ENCODE results near the gene LEMD2. TPM values are rescaled to one million over a fixed set of nuclear protein-coding genes. Genes with fewer than 3 reads are reported as not detected.

LEMD2 gene
- total RNA-seq, 1 donor from 2014 or later, result 31.8 TPM

DNA sequence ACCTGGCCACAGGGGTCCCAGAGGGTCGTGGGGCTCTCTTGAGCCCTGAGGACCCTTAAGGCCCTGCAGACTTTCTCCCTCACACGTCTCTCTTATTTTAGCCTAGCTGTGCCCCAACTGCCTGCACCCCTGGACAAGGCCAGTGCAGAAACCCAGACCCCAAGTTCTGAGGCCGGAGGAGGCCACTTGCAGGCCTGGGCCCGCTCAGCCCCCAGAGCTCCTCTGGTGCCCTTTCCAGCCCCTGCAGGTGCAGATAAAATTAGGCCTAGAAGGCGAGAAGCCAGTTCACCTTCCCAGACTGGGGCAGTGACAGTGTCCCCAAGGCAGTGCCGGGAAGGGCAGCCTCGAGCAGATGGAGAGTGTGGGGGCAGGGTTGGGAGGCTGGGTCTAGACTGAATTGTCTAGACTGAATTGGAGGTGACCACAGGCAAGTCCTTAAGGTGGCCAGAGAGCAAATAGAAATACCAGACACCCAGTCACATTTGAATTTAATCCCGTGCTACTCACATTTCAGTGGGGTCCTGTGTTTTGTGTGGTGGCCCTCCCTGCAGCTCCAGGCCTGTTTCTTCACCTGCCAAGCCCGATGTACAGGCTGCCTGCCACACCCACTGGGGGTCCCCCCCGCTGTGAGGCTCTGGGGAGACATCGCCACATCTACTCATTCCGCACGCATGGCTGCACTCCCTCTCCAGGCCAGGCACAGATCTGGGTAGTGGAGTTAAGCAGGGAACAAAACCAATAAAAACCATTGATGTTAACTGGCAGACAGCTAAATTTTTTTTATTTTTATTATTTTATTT, 33.7 kb downstream of the LEMD2 start:
- DNase-seq, result no peak

DNA sequence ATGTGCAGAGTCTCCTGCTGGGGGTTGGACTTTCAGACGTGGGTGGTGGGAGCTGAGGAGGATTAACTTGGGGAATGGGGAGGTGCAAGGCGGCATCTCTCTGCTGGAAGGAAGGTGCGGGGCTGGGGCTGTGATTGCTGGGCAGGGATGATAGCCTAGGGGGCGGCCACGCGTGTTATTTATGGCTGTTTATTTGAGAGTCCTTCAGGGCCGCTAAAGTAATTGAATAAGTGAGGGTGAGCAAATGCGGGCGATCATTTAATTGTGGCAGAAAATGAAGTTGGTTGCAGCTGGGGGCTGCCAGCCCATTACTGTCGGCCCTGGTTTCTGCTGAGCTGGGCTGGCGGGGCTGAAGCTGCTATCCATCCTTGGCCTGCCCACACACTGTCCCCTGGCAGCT, 34.7 kb downstream of the LEMD2 start:
- DNase-seq, result no peak

DNA sequence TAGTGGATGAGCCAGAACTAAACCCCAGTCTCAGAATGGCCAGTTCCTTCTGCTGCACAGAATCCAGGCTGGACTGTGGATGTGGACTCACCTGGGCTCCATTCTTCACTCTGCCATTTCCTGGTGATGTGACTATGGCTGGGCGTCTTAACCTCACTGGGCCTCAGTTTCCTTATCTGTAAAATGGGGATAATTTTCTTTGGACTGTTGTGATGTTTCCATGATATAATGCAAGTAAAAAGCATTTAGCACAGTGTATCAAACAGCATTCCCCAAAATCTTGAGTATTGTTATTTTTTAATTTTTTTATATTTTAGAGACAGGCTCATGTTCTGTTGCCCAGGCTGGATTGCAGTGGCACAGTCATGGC, 36.3 kb downstream of the LEMD2 start:
- DNase-seq, result no peak

DNA sequence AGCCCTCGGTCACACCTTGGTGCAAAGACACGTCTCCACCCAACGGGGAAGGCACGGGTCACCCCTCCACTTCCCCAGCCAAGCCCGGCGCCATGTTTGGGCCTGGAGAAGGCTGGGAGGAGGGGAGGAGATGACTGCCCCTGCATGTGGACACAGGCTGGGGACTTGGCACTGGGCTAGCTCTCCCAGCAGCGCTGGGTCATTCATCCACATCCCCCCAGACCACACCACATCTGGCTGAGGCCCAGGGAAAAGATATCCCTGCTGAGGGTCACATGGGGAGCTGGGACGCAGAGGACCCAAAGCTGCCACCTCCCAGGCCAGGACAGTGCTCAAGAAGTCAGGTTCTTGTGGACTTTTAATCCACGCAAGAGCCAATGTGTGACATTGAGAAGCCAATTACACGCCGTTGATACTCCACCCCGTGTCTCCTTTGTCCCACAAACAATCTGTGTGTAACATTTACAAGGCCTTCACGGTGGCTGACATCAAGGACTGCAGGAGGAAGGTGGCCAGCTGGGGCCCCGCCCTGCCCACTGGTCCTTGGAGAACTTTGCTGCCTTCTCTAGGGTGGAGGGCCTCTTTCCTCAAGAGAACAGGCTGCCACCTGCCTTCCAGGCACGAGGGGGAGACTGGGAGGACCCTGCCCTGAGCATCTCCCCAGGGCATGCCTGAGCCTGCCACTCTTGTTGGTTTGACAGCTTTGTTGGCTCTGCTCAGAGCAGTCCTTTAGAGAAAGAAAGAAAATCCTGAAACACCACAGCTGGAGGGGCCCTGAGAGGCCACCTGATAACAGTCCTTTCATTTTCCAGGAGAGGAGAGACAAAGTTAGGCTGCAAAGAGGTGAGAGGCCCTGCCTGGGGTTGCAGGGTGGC, 36.9 kb downstream of the LEMD2 start:
- DNase-seq, result no peak

DNA sequence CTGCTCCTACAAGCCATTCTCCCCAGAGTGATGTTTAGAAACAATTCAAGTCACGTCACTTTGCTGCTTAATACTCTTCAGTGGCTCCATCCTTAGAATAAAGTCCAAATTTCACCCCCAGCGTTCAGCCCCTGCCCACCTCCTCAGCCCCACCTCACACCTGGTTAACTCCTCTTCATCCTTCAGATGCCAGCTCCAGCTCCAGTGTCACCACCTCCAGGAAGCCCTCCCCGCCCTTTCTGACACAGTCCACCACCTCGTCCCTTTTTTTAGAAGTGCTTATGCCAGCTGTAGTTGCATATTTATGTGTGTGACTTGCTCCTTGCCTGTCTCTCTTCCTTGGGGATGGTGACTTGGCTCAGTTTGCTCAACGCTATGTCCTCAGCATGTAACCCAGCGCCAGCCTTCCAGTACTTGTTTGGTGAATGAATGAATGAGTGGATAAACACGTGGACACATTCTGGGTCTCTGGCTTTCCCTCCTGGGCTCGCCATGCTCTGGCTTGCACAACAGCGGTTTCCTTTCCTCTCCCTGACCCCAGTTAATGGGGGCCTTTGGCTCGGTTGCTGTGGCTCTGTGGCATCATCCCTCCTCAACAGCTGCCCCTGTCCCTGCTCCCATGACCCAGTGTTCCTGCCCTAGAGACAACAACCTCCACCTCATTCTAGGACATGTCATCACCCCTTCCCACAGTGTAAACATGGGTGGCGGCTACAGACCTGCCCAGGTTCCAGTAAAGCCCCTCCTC, 38.5 kb downstream of the LEMD2 start:
- no peak for DNase-seq

DNA sequence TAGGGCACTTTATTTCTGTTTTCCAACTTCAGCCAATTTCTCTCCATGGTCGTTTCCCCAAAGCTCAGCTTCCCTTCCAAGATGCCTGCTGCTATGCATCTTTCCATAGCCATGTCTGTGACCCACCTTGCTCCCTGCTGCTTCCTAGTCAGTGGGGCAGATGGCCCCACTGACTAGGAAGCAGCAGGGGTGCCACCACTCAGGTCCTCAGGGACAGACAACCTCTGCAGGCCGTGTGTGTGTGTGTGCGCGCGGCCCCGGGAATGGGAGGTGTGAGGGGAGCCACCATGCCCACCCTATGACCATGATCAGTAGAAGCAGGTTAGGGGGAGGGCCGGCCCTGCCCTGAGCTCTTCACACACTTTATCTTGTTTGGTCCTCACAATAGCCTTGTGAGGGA, 39.5 kb downstream of the LEMD2 start:
- no peak for DNase-seq

DNA sequence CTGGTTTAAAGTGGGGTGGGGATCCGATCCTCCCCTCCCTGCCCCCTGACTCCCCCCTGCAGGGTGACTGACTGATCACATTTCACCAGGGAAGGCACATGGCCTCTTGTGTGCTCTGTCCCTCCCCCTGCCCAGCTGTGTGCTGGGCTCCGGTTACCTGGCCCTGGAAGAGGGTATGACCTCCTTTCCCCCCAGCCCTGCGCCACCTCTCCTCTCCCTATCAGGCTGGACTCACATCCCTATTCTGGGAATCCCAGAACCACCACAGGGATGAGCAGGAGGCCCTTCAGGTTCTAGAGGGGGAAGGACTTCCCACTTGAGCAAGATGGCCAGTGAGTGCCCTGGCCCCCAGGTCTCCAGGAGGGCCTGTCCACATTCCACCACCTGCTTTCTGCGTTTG, 40.1 kb downstream of the LEMD2 start:
- DNase-seq, result no peak

DNA sequence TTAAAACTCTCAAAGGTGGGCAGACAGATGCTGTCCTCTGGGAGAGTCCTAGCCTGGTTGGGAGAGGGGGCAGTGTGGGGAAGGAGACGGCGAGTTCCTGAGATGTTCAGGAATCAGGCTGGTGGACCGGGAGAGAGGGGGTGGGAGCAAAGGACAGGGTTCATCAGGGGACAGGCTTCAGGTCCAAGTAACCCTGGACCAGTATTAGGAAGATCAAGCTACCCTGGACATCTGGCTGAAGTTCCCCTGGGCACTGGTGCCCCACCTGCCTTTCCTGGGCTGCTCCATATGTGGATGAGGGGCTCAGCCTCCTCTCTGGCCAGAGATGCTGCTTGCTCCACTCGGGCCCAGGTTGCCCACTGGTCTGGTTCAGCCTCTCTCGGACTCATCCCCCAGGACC, 41.1 kb downstream of the LEMD2 start:
- no peak for DNase-seq

DNA sequence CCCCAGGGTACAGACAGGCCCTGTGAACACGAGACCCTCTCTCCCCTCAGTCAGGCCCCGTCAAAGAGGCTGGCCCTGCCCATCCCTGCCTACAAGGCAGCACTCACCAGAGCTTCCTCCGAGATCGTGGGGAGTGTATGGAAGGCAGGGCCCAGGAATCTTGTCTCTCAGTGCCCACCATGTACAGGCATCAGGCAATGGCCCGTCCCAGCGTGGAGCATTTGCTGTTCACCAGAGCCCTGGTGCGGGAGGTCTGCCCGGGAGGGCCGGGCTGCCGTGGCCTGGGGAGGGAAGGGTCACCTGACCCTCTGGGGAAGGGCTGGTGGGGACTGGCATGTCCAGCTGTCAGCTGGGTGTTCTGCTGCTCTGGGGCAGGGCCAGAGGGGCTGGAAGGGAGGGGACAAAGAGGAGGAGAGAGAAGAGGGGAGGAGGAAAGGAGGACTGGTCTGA, 42.3 kb downstream of the LEMD2 start, which contains the start of gene IP6K3:
IP6K3 (minus strand) TSS at position 255 of the 450 bp plus-strand sequence. CDS start 11,429 bp downstream, outside the sequence.
- DNase-seq, result peak; percentile 78

DNA sequence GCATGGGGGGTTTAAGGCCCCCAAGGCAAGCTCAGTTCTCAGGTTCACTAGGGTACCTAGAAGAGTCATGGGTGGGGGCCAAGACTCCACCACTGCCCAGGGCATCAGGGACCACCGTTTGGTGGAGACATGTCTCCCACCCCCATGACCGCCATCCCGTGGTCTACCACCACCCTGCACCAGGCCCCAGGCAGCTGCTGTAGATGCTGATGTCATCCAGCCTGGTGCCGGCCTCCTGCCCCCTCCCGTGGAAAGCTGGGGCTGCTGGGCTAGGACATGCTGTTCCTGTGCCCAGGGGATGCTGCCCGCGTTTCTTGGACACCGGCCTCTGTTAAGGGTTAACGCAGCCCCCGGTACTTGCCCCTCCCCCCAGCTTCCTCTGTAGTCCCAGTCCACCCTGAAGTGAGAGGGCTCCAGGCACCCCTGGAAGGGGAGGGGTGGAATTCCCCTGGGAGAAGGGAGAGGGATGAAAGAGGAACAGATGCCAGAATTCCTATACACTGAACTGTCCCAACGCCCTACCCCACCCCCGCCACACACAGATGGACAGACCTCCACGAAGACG, 42.8 kb downstream of the LEMD2 start:
- peak; percentile 60 for DNase-seq

DNA sequence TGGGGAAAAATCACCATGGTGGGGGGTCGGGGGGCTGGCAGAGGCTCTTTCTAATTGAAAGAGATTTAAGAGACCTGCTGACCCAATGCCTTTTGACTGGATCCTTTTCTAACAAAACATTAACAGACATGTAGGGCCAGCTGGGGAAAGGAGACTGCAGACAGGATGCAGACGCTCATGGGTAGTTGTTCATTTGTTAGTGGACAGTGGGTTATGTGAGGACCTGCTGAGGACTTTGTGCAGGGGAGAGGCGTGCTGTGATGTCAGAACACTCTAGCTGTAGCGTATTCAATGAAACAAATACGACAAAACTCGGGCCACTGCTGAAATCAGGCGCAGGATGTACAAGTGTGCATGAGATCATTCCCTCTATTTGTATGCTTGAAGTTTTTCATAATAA, 43.4 kb downstream of the LEMD2 start:
- no peak for DNase-seq

DNA sequence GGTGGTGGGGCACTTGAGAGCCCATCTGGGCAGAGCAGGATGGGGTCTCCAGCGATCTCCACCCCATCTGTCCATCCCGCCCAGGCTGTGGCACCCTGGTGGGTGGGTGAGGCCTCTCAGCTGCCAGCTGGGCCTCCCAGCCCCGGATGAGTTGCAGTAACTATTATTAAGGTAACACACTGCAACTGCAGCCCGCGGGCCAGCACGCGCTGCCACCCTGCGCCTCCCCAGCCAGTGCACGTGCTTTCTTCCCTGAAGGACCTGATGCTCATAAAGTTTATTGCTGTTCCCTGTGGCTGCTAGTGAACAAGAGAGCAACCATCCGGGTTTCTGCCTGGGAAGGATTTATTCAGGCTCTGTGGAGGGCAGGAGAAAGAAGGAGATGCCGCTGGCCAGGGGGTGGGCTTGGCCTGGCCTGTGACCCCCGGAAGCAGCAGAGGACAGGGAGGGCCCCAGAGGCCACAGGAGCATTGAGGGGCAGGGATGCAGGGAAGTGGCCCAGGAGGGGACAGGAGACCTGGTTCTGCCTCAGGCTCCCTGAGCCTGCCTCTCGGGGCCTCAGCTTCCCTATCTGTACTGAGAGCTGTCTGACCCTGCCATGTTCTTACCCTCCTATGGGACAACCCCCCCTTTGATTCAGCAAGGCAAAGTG, 43.9 kb downstream of the LEMD2 start:
- DNase-seq, result no peak

DNA sequence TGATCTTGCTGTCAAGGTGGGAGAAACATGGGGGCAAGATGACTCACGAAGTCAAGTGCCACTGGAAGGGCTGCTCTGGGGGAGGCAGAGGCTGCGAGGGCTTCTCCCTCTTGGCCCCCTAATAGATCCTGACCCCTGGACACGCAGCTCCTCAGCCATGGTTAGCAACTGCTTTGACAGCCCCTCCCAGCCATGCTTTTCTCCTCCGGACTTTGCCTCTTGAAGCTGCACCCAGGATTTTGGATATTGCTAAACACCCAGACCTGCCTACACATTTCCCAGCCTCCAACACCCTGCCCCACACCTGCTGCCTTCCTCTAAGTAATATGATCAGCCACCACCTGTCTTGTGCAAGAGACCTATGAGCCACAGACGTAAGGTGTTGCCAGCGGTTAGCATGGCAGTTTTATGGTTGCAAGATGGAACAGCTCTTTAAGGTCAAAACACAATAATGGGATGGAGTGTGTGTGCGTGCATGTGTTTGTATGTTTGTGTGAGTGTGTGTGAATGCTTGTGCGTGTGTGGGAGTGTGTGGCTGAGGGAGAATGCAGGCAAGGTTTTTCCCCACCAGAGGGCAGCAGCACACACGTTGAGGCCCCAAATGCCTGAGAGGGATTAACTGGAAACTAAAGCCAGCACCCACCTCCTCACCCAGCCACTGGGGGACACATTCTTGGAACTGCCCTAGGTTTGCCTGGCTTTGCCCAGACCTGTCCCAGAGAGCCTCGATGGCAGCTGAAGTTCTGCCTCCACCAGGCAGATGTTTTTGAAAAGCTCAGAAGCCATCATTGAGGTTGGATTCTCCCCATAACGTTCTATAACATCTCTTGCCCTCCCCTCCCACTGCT, 44.7 kb downstream of the LEMD2 start:
- peak; percentile 59 for DNase-seq

DNA sequence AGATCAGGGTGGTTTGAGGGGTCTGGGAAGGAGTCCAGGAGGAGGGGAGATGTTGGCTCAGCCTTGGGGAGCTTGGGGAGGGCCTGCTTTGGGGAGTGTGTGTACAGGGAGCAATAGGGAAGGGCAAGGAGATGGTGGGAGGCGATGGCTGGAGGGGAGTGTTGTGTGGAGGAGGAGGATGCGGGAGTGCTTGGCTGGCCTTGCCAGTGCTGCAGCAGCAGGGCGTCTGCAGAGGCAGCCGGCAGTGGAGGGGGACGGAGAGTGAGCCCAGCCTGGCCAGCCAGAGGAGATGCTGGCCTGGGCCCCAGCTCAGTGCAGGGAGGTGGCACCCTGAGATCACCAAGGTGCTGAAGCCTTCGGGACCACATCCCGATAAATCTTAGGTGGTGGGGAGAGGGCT, 46.1 kb downstream of the LEMD2 start:
- DNase-seq, result no peak

DNA sequence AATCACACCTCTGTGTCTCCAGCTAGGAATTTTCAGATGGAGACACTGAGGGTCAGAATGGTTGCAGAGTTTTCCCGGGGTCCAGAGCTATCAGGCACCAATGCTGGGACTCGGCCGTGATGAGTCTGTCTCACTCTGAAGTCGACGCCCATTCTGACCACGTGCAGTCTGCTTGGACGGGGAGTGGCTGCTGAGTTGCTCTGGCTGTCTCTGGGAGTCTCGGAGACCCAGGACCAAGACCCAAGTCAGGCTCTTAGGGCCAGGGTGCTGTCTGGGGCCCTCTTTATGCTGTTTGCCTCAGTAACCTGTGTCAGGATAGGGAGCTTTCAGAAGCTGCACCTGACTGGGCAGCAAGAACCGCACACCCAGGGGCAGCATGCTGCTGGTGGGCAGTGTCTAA, 46.8 kb downstream of the LEMD2 start:
- no peak for DNase-seq

DNA sequence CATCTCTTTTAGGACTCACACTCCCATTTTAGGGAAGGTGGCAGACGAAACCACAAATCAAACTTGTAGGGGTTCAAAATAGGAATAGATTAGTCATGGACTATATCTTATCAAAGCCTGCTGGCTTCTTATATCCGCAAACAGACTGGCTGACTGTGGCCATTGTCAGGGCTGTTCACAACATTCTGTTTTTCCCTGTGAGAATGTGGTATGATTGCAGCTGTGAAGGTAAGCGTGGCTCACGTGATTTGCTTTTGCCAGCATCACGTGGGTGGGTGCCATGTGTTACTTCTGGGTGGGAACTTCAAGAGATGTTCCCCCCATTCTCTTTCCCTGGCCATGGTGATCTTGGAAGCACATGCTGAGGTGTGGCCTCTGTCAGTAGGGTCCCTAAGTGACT, 48.1 kb downstream of the LEMD2 start:
- DNase-seq, result no peak

DNA sequence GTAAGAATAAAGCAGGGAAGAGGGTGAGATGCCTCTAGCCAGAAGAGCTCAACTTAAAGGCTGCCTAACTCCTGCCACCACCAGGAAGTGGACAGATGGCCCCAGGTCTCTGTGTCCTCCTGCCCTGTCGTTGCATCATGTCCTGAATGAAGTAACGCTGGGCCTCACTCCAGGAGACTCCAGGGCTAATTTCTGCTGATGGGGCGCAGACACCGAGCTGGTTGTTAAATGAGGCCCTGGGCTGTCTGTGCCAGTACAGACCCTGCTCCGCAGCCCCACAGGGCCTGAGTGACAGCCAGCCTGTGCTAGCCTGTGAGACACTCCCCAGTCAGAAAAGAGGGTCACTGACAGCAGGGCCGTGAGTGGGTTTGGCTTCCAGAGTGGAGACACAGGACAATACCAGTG, 48.7 kb downstream of the LEMD2 start:
- DNase-seq, result no peak

DNA sequence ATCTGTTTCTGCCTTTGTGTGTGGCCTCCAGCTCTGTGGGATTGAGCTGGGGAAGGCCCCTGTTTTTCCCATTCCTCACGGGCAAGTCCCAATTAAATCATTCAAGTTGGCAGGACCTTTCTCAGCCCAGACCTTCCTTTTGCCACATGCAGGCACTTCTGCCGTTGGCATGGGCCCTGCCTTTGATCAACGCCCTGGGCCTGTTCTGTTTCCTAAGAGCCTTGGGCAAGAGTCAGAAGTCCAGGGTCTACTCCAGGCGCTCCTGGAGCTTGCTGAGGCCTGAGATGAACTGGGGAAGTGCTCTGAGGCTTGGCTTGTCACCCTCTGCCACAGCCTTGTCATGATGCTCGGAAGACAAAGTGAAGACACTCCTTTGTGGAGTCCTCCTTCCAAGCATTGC, 49.4 kb downstream of the LEMD2 start:
- DNase-seq, result no peak

DNA sequence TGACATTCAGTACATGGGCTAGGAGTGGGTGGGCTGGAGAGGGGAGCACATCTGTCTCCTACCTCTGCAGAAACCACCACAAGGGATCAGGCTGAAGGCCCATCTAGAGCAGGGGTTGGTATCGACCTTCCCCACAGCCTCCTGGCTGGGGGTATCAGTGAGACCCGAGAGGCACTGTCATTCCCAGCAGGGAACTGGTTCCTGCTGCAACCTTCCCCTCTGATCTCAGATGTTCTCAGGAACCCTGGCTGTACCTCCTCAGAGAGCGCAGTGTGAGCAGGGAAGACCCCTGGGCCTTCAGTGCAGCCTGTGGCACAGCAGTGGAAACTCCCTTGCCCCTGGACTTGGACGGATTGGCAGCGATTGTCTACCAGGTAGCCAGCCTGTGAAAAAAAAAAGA, 50.1 kb downstream of the LEMD2 start:
- DNase-seq, result no peak

DNA sequence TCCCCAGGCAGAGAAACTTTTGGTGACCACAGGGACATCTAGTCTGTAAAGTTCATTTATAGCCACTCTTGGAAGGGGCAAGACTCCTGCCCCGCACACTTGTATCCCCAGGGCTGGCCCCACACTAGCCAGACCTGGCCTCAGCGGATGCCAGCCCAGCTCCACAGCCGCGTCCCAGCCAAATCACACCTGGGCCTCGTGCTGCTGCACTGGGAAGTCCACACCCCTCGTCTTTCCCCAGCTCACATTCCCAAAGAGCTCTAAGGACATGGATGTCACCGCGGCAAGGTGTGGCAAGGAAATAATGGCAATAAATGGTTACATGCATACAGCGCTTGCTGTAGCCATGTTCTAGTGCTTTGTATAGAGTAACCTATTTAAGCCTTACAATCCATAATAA, 50.8 kb downstream of the LEMD2 start:
- no peak for DNase-seq

Data from occipital lobe (tissue), 2 donors.